ENCODE results near the gene C17orf100. TPM values are rescaled to one million over a fixed set of nuclear protein-coding genes. Genes with fewer than 3 reads are reported as not detected.

The C17orf100 gene
- polyA plus RNA-seq, 2 of the 4 experiments (the other 2 are of a cell fraction) = 3.1 to 4.1 TPM

- TF ChIP-seq FOSB (CRISPR knock-in tag; IDR thresholded peaks at IDR 0.05) = no peak
These were observed 16.7 kb downstream of the C17orf100 start (continued) for GRCh38 chr17:6668219-6668618.

DNA sequence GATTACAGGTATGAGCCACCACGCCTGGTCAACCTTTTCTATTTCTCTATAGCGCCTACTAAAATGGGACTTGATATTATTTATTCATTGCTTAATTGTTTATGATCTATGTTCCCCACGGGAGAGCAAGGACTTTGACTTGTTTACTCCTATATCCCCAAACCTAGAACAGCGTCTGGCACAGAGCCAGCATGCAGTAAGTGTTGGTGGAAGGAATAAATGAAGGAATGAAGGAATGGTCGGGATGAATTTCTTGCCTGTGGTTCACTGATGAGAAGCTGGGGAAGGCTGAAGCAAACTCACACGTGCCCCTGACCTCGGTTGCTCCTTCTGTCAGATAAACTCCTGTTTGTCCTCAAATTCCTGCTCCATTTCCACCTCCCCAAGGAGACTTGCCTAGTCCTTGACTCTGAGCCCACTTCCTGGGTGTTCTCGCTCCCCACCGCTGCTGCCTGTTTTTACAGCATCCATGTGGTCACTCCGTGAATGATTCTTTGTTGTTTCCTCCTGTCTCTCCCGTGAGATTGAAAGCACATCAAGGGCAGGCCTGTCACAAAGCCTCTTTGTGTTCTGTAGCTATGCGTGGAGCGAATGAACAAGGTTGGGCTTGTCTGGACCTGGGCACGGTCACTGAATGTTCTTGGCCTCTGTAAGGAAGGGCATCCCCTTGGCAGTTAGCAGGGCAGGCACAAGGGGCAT lies 17.3 kb downstream of the C17orf100 start:
- ChIA-PET POLR2A (no interaction called here), CTCF (interaction anchor here (0.9 to 17.8 kb wide), 10 partner anchors 9 to 353 kb away, joined by 3 to 293 read pairs (median 7); partner anchors contain the start of genes RNASEK and SLC13A5)
- DNase-seq (ENCODE audit: low read depth in 1 of 2, low spot score in 1 of 2) = no peak
- no peak for ATAC-seq
- TF ChIP-seq CBX8 (IDR thresholded peaks at IDR 0.05) (no peak), ZSCAN20 (CRISPR knock-in tag; IDR thresholded peaks at IDR 0.05) (no peak), FOXS1 (CRISPR knock-in tag; IDR thresholded peaks at IDR 0.05) (no peak), SMC3 (IDR thresholded peaks at IDR 0.05) (no peak), CEBPB (IDR thresholded peaks at IDR 0.05) (no peak), CBX2 (IDR thresholded peaks at IDR 0.05; ENCODE audit: borderline replicate concordance, low read depth) (no peak), EHF (CRISPR knock-in tag; IDR thresholded peaks at IDR 0.05) (no peak), RARB (CRISPR knock-in tag; IDR thresholded peaks at IDR 0.05) (no peak), PBX3 (IDR thresholded peaks at IDR 0.05) (no peak), HDAC2 (IDR thresholded peaks at IDR 0.05) (no peak), POLR2A (IDR thresholded peaks at IDR 0.05; ENCODE audit: low read length) (no peak), JUNB (IDR thresholded peaks at IDR 0.05) (no peak), HEYL (CRISPR knock-in tag; IDR thresholded peaks at IDR 0.05) (no peak), RFX5 (IDR thresholded peaks at IDR 0.05) (no peak), ATOH8 (CRISPR knock-in tag; IDR thresholded peaks at IDR 0.05; ENCODE audit: low read depth) (no peak), NPAS2 (CRISPR knock-in tag; IDR thresholded peaks at IDR 0.05; ENCODE audit: borderline replicate concordance) (no peak), ESRRA (IDR thresholded peaks at IDR 0.05; ENCODE audit: borderline replicate concordance, low read length) (no peak), MAZ (IDR thresholded peaks at IDR 0.05; ENCODE audit: borderline replicate concordance, low read depth, low read length) (no peak)
- TF ChIP-seq, protein P1, sequence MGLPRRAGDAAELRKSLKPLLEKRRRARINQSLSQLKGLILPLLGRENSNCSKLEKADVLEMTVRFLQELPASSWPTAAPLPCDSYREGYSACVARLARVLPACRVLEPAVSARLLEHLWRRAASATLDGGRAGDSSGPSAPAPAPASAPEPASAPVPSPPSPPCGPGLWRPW (IDR thresholded peaks at IDR 0.05) = no peak
- TF ChIP-seq, protein P2, sequence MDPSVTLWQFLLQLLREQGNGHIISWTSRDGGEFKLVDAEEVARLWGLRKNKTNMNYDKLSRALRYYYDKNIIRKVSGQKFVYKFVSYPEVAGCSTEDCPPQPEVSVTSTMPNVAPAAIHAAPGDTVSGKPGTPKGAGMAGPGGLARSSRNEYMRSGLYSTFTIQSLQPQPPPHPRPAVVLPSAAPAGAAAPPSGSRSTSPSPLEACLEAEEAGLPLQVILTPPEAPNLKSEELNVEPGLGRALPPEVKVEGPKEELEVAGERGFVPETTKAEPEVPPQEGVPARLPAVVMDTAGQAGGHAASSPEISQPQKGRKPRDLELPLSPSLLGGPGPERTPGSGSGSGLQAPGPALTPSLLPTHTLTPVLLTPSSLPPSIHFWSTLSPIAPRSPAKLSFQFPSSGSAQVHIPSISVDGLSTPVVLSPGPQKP (IDR thresholded peaks at IDR 0.05; ENCODE audit: low read depth, low read length) = no peak
- no peak for FAIRE-seq
- Histone ChIP-seq H3K4me1 (peaks cover 4% of the 10 kb centered on the region; the same call in 1 of the 3 replicates), H3K27ac (no peak overlapping the region), H3K4me2 (no peak overlapping the region), H3K9me3 (no peaks in the 10 kb centered on the region), H3K4me3 (no peak overlapping the region)
- WGBS (ENCODE audit: missing lambda C conversion rate) = 70% methylated on average over 14 of the region's 14 CpGs

GRCh38 chr17:6669479-6670212 lies 18.1 kb downstream of the C17orf100 start:
- 51% methylated on average over 10 of the region's 10 CpGs for WGBS (ENCODE audit: missing lambda C conversion rate)
- ATAC-seq = no peak
- Histone ChIP-seq H3K27ac (no peak overlapping the region), H3K4me1 (peaks cover 4% of the 10 kb centered on the region; the same call in 1 of the 3 replicates), H3K4me3 (no peak overlapping the region), H3K9me3 (no peaks in the 10 kb centered on the region), H3K4me2 (0 out of 3 replicates have a peak overlapping the region, but pooled peaks have one; percentile 11)
- CTCF ChIA-PET = interaction anchor here (0.5 to 17.8 kb wide), 12 partner anchors 24 to 352 kb away, joined by 3 to 293 read pairs (median 6); partner anchors contain the start of genes RNASEK and SLC13A5
- TF ChIP-seq, protein P3, sequence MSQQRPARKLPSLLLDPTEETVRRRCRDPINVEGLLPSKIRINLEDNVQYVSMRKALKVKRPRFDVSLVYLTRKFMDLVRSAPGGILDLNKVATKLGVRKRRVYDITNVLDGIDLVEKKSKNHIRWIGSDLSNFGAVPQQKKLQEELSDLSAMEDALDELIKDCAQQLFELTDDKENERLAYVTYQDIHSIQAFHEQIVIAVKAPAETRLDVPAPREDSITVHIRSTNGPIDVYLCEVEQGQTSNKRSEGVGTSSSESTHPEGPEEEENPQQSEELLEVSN (IDR thresholded peaks at IDR 0.05; ENCODE audit: borderline replicate concordance, low read depth) = no peak
- no peak for TF ChIP-seq POLR2A (IDR thresholded peaks at IDR 0.05; ENCODE audit: low read length)
- no peak for TF ChIP-seq FOXS1 (CRISPR knock-in tag; IDR thresholded peaks at IDR 0.05)
- no peak for TF ChIP-seq RAD21 (conservative IDR thresholded peaks at IDR 0.05 in 1 of 2, IDR thresholded peaks at IDR 0.05 in 1 of 2)
- POLR2A ChIA-PET = no interaction called here
- peak in 1 of 2 experiments; percentile 48 for DNase-seq (ENCODE audit: low read depth in 1 of 2, low spot score in 1 of 2)
- FAIRE-seq = peak; percentile 54
